SK-N-SH (cell line): ENCODE measurements around the gene TJP2. TPM values are rescaled to one million over a fixed set of nuclear protein-coding genes. Genes with fewer than 3 reads are reported as not detected.

Source experiments
- CTCF ChIA-PET: fragments of 300-600, 350-600 bp; formaldehyde crosslinking; extraction: SDS; loops from one replicate; lab custom pipeline; 2021; lab: Yijun Ruan, JAX
- POLR2A ChIA-PET: fragments of 350-600 bp; sonication (Branson Sonifier 250); formaldehyde crosslinking; extraction: SDS; loops from one replicate; lab custom pipeline; 2020; ENCODE audit warnings: antibody characterized with exemption, inconsistent platforms; lab: Yijun Ruan, JAX
- DNase-seq: peaks from one replicate; pipeline ENCODE4 v3.0.0; 2012
- H2AFZ ChIP-seq: fragments of 200-600 bp; sonication (generic); 2 replicates; pipeline ENCODE4 v1.8.1; 2016; ENCODE audit warnings: antibody characterized with exemption, mild to moderate bottlenecking, low read depth
- H3F3A ChIP-seq: fragments of 200-600 bp; sonication (generic); replicated peaks from 2 replicates; pipeline ENCODE3; 2016; ENCODE audit warnings: antibody characterized with exemption, mild to moderate bottlenecking; ENCODE audit not compliant: insufficient read depth
- H3K27ac ChIP-seq, 2 experiments: fragments of 200-500 bp in 1 of 2; fragments of 200-600 bp in 1 of 2; sonication (Bioruptor generic) in 1 of 2; sonication (generic), shearing (Covaris generic) in 1 of 2; 2 replicates each; pipeline versions ENCODE4 v1.5.1 to v1.6.1; 2014 to 2016; ENCODE audit warnings: low read depth in 2 of 2, inconsistent platforms in 1 of 2, low read length in 1 of 2, mild to moderate bottlenecking in 1 of 2, mixed read lengths in 1 of 2
- H3K27me3 ChIP-seq: fragments of 200-600 bp; sonication (generic), shearing (Covaris generic); 2 replicates; pipeline ENCODE4 v1.6.1; 2016; ENCODE audit warnings: mixed run types; ENCODE audit not compliant: insufficient read depth
- H3K36me3 ChIP-seq, 2 experiments: fragments of 200-500 bp in 1 of 2; fragments of 200-600 bp in 1 of 2; sonication (Bioruptor generic) in 1 of 2; sonication (generic) in 1 of 2; replicated peaks in 1 of 2; 2 replicates each; pipeline versions ENCODE3 to v1.5.1; 2014 to 2016; ENCODE audit warnings: low read length in 1 of 2, mild to moderate bottlenecking in 1 of 2; ENCODE audit not compliant: insufficient read depth in 2 of 2, control insufficient read depth in 1 of 2
- H3K4me1 ChIP-seq, 2 experiments: fragments of 200-500 bp in 1 of 2; fragments of 200-600 bp in 1 of 2; sonication (Bioruptor generic) in 1 of 2; sonication (generic), shearing (Covaris generic) in 1 of 2; 2 replicates each; pipeline versions ENCODE4 v1.5.1 to v1.6.1; 2014 to 2016; ENCODE audit warnings: low read depth in 1 of 2, low read length in 1 of 2, mixed run types in 1 of 2; ENCODE audit not compliant: insufficient read depth in 2 of 2, control insufficient read depth in 1 of 2
- H3K4me2 ChIP-seq: fragments of 200-600 bp; sonication (generic), shearing (Covaris generic); 2 replicates; pipeline ENCODE4 v1.6.1; 2017; ENCODE audit warnings: mixed run types
- H3K4me3 ChIP-seq, 2 experiments: fragments of 200-500 bp in 1 of 2; fragments of 200-600 bp in 1 of 2; sonication (Bioruptor generic) in 1 of 2; sonication (generic), shearing (Covaris generic) in 1 of 2; 2 replicates each; pipeline versions ENCODE4 v1.5.1 to v1.8.1; 2014 to 2016; ENCODE audit warnings: low read depth in 2 of 2, inconsistent platforms in 1 of 2, low read length in 1 of 2, mild to moderate bottlenecking in 1 of 2, mixed read lengths in 1 of 2, moderate library complexity in 1 of 2
- H3K79me2 ChIP-seq: fragments of 200-600 bp; sonication (generic); 2 replicates; pipeline ENCODE4 v1.8.1; 2017; ENCODE audit warnings: mild to moderate bottlenecking; ENCODE audit not compliant: insufficient read depth
- H3K9ac ChIP-seq: fragments of 200-600 bp; sonication (generic); 2 replicates; pipeline ENCODE4 v1.6.1; 2017; ENCODE audit warnings: mixed run types
- H3K9me2 ChIP-seq: fragments of 200-600 bp; sonication (generic); 2 replicates; pipeline ENCODE4 v1.6.1; 2017; ENCODE audit warnings: mixed run types
- H3K9me3 ChIP-seq: fragments of 200-600 bp; sonication (generic); 2 replicates; pipeline ENCODE4 v1.6.1; 2017; ENCODE audit warnings: mixed run types, mild to moderate bottlenecking, moderate library complexity
- H4K20me1 ChIP-seq: fragments of 200-600 bp; sonication (generic); 2 replicates; pipeline ENCODE4 v1.6.1; 2017; ENCODE audit warnings: mild to moderate bottlenecking, mixed run types; ENCODE audit not compliant: insufficient read depth
- CHD2 ChIP-seq: fragments of 150-350 bp; IDR thresholded peaks from 2 replicates; pipeline ENCODE4 v1.6.1; 2018; ENCODE audit warnings: low read length; ENCODE audit not compliant: partially characterized antibody
- ELF1 ChIP-seq: IDR thresholded peaks from 2 replicates; pipeline ENCODE4 v1.4.0; 2012
- EZH2phosphoT487 ChIP-seq: fragments of 200-600 bp; sonication (generic); IDR thresholded peaks from 2 replicates; pipeline ENCODE4 v1.6.1; 2017; ENCODE audit warnings: low read depth, mixed run types, mild to moderate bottlenecking, antibody characterized with exemption, moderate library complexity, borderline replicate concordance
- FOSL2 ChIP-seq: IDR thresholded peaks from 2 replicates; pipeline ENCODE4 v1.4.0; 2012; ENCODE audit warnings: low read depth, mild to moderate bottlenecking, moderate library complexity, borderline replicate concordance
- FOXJ3 ChIP-seq: sonication (generic); formaldehyde crosslinking; IDR thresholded peaks from 2 replicates; pipeline ENCODE4 v1.5.1; 2020; ENCODE audit warnings: mild to moderate bottlenecking, missing genetic modification reagents
- GABPA ChIP-seq: IDR thresholded peaks from 2 replicates; pipeline ENCODE4 v1.4.0; 2012; ENCODE audit warnings: low read depth, mild to moderate bottlenecking
- GATA2 ChIP-seq: sonication (generic); formaldehyde crosslinking; IDR thresholded peaks from 2 replicates; pipeline ENCODE4 v1.5.0; 2020; ENCODE audit warnings: mild to moderate bottlenecking, missing genetic modification reagents
- JUND ChIP-seq: IDR thresholded peaks from 2 replicates; pipeline ENCODE4 v1.4.0; 2012
- MXI1 ChIP-seq: IDR thresholded peaks from 2 replicates; pipeline ENCODE4 v1.6.1; 2012; ENCODE audit warnings: mild to moderate bottlenecking, low read depth, low read length, improper control_type of control experiment
- NFIC ChIP-seq: IDR thresholded peaks from 2 replicates; pipeline ENCODE4 v1.4.0; 2012; ENCODE audit warnings: borderline replicate concordance
- POLR2AphosphoS5 ChIP-seq: IDR thresholded peaks from 2 replicates; pipeline ENCODE4 v1.6.1; 2012; ENCODE audit warnings: low read depth, low read length
- RCOR1 ChIP-seq: fragments of 150-350 bp; IDR thresholded peaks from 2 replicates; pipeline ENCODE4 v1.6.1; 2017; ENCODE audit warnings: antibody characterized with exemption, low read length
- REST ChIP-seq: IDR thresholded peaks from 2 replicates; pipeline ENCODE4 v1.6.1; 2012; ENCODE audit warnings: mild to moderate bottlenecking, low read depth, low read length, moderate library complexity
- RFX5 ChIP-seq: IDR thresholded peaks from 2 replicates; pipeline ENCODE4 v1.6.1; 2012; ENCODE audit warnings: mild to moderate bottlenecking, improper control_type of control experiment, low read length
- RXRA ChIP-seq: IDR thresholded peaks from 2 replicates; pipeline ENCODE4 v1.4.0; 2012; ENCODE audit warnings: low read depth, mild to moderate bottlenecking, borderline replicate concordance
- SIN3A ChIP-seq: IDR thresholded peaks from 2 replicates; pipeline ENCODE4 v1.6.1; 2012; ENCODE audit warnings: low read depth, mild to moderate bottlenecking, low read length, moderate library complexity, borderline replicate concordance
- SMC3 ChIP-seq: IDR thresholded peaks from 2 replicates; pipeline ENCODE4 v1.6.1; 2012; ENCODE audit warnings: low read depth, low read length, improper control_type of control experiment
- TEAD4 ChIP-seq: IDR thresholded peaks from 2 replicates; pipeline ENCODE4 v1.4.0; 2012; ENCODE audit warnings: mild to moderate bottlenecking, borderline replicate concordance; ENCODE audit not compliant: insufficient read depth
- USF1 ChIP-seq: IDR thresholded peaks from 2 replicates; pipeline ENCODE4 v1.4.0; 2012; ENCODE audit warnings: low read depth, borderline replicate concordance
- YY1 ChIP-seq: IDR thresholded peaks from 2 replicates; pipeline ENCODE4 v1.4.0; 2012; ENCODE audit warnings: low read depth, mild to moderate bottlenecking
- ZBTB33 ChIP-seq: IDR thresholded peaks from 2 replicates; pipeline ENCODE4 v1.4.0; 2012; ENCODE audit warnings: low read depth, borderline replicate concordance
- WGBS: methylation state at CpG from one replicate; pipeline ENCODE4 v1.1.6; 2017; ENCODE audit warnings: low lambda C conversion rate; 5-methylcytosine and 5-hydroxymethylcytosine counted together
- polyA plus RNA-seq, 3 experiments: library from polyadenylated mRNA; depleted of rRNA; stranded (reverse); fragments of >200 nt; gene quantifications; 2 replicates each; pipeline ENCODE4 v1.2.3, GENCODE V29; 2012

Gene TJP2
- polyA plus RNA-seq, 1 of the 3 experiments (the other 2 are of a cell fraction) = 17.7 TPM

GRCh38 chr9:69297300-69297980 is 123.4 kb downstream of the TJP2 start:
- no peak overlapping the region for H3K4me2 ChIP-seq
- H3K9me2 ChIP-seq = no peaks in the 10 kb centered on the region
- no peak for DNase-seq
- H2AFZ ChIP-seq = no peak overlapping the region
- no peaks in the 10 kb centered on the region for H3K36me3 ChIP-seq
- H3K79me2 ChIP-seq = no peaks in the 10 kb centered on the region
- no peaks in the 10 kb centered on the region for H3K4me1 ChIP-seq
- WGBS = 21% methylated on average over 11 of the region's 11 CpGs
- H3K9me3 ChIP-seq = no peaks in the 10 kb centered on the region
- no peak overlapping the region for H3K4me3 ChIP-seq
- no peak overlapping the region for H3K27ac ChIP-seq
- CTCF ChIA-PET = no interaction called here
- no peaks in the 10 kb centered on the region for H4K20me1 ChIP-seq
- peaks cover 13% of the 10 kb centered on the region; the same call in 1 of the 2 replicates for H3K27me3 ChIP-seq
- no peak for TF ChIP-seq FOXJ3
- TF ChIP-seq RFX5 = no peak
- TF ChIP-seq SIN3A = no peak
- TF ChIP-seq FOSL2 = no peak
- no peak for TF ChIP-seq JUND
- TF ChIP-seq REST = no peak
- no peak for TF ChIP-seq RXRA
- TF ChIP-seq RCOR1 = no peak
- no peak for TF ChIP-seq TEAD4
- no peak for TF ChIP-seq MXI1
- POLR2A ChIA-PET = no interaction called here
- no peak overlapping the region for H3K9ac ChIP-seq
- H3F3A ChIP-seq = no peaks in the 10 kb centered on the region

GRCh38 chr9:69299315-69299714 is 125.2 kb downstream of the TJP2 start:
- Histone ChIP-seq H3K4me2 (no peak overlapping the region), H3K9ac (no peak overlapping the region), H3K4me3 (no peak overlapping the region), H3K9me2 (no peaks in the 10 kb centered on the region), H3F3A (no peaks in the 10 kb centered on the region), H3K9me3 (no peaks in the 10 kb centered on the region), H4K20me1 (no peaks in the 10 kb centered on the region), H3K36me3 (no peaks in the 10 kb centered on the region), H2AFZ (no peak overlapping the region), H3K79me2 (no peaks in the 10 kb centered on the region), H3K4me1 (no peaks in the 10 kb centered on the region), H3K27ac (no peak overlapping the region), H3K27me3 (peaks cover 13% of the 10 kb centered on the region; the same call in 1 of the 2 replicates)
- no peak for TF ChIP-seq POLR2AphosphoS5
- no peak for TF ChIP-seq FOSL2
- no peak for TF ChIP-seq ZBTB33
- no peak for TF ChIP-seq CHD2
- TF ChIP-seq USF1 = no peak
- no peak for TF ChIP-seq EZH2phosphoT487
- TF ChIP-seq RFX5 = no peak
- no peak for TF ChIP-seq RCOR1
- no peak for TF ChIP-seq YY1
- TF ChIP-seq JUND = no peak
- TF ChIP-seq NFIC = no peak
- TF ChIP-seq MXI1 = no peak
- TF ChIP-seq GABPA = no peak
- no peak for TF ChIP-seq GATA2
- no peak for TF ChIP-seq SMC3
- no peak for TF ChIP-seq ELF1
- DNase-seq = no peak
- ChIA-PET CTCF (interaction anchor here (0.9 kb wide), 1 partner anchor 123 kb away, joined by 3 read pairs; no protein-coding TSS in a partner anchor), POLR2A (no interaction called here)
- WGBS = 26% methylated on average over 1 of the region's 1 CpG
